ENCODE results near the gene AMD1. TPM values are rescaled to one million over a fixed set of nuclear protein-coding genes. Genes with fewer than 3 reads are reported as not detected.

Gene AMD1
- total RNA-seq, 4 donors from 2014 or later = 75.8 to 121 (median 101) TPM

DNA sequence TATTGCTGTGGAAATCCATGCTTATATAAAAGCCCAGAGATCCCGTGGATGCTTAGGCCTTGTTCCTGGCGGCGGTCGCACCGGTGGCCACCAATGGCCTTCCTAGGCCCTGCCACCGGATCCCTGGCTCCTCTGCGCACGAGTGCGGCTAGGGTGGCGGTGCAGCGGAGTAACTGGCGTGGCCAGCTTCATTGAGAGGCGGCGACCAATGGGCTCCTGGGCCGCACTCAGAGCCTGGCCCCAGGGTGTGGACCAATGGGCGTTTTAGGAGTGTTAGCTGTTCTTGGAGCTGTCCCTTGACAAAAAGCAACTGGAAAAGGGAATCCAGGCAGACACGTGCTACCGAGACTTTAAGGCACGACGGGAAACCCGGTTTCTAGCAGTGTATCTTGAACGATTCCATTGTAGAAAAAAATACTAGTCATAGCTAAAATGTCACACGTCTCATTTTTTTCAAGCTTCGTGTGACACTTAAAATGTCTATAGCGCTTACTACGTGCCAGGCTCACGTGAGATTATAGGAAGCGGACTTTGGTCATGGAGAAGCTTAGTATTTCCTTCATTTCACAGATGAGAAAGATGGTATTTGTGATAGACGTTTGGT lies 1.7 kb downstream of the AMD1 start:
- peak; percentile 82 to 85 for DNase-seq
- intact Hi-C loops (cut with DNase I; ENCODE audit: low total_unique reads) = loop anchor here (10.0 kb wide), 1 partner anchor 61 kb away; the partner anchor contains the start of gene CDK19
- Histone ChIP-seq H3K4me3 (peak overlapping the region; percentile 84 to 93), H3K27ac (peak overlapping the region; percentile 85 to 93), H3K9me3 (no peaks in the 10 kb centered on the region), H3K36me3 (no peaks in the 10 kb centered on the region), H3K27me3 (no peaks in the 10 kb centered on the region), H3K4me1 (peaks cover 10 to 11% of the 10 kb centered on the region in 2 donors)
- TF ChIP-seq, protein P1, sequence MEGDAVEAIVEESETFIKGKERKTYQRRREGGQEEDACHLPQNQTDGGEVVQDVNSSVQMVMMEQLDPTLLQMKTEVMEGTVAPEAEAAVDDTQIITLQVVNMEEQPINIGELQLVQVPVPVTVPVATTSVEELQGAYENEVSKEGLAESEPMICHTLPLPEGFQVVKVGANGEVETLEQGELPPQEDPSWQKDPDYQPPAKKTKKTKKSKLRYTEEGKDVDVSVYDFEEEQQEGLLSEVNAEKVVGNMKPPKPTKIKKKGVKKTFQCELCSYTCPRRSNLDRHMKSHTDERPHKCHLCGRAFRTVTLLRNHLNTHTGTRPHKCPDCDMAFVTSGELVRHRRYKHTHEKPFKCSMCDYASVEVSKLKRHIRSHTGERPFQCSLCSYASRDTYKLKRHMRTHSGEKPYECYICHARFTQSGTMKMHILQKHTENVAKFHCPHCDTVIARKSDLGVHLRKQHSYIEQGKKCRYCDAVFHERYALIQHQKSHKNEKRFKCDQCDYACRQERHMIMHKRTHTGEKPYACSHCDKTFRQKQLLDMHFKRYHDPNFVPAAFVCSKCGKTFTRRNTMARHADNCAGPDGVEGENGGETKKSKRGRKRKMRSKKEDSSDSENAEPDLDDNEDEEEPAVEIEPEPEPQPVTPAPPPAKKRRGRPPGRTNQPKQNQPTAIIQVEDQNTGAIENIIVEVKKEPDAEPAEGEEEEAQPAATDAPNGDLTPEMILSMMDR (IDR thresholded peaks at IDR 0.05) = no peak
- peak; percentile 75 to 78 for TF ChIP-seq POLR2A (IDR thresholded peaks at IDR 0.05)

DNA sequence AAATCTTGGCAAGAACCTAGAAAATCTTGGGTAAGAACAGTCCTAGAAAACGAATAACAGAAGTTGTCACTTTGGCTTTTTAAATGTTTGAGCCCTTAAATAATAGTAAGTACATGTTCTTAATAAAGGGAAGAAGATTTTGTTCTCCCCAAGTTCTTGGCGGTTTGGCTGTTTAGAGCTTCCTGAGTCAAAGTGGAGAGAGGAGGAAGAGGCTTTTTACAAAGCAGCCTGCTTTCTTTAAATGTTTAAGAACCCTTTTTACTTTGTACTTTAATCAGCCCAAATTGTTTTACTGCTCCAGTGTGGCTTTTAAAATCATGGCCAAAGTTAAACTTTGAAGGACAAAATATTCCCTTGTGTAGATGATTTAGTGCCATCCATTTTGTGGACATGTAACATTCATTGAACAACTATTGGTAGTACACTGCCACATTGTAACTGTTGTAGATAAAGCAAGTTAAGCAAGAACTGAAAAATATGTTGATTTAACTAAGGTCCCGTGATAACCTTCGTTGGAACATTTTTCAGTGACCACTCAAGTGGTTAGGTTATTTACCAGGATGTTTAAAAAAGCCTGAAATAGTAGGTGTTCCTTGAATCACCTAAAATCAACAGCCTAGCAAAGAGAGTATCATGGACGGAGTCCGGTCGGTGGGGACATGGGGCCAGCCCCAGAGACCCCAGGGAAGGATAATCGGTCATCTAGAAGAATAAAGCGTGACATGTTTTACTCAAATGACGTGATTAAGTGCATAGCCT lies 2.4 kb downstream of the AMD1 start:
- peak overlapping the region; percentile 85 to 93 for H3K27ac ChIP-seq

DNA sequence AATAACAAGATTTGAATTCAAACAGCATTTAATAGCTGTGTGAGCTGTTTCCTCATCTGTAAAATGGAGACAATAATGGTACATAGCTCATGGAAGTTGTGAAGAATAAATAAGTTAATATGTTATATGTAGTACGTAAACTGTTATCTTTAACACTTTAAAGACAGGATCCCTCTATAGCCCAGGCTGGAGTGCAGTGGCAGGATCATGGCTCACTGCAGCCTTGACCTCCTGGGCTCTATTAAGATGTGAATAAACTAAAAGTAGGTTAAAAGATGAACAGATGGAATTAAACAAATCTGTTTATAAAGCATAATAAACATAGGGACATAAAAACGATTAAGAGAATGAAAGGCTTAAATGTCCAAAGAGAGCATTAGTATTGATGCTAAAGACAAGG lies 3.0 kb downstream of the AMD1 start:
- Histone ChIP-seq H3K27me3 (no peaks in the 10 kb centered on the region), H3K4me3 (no peak overlapping the region), H3K27ac (no peak overlapping the region), H3K36me3 (no peaks in the 10 kb centered on the region), H3K4me1 (peaks cover 10 to 11% of the 10 kb centered on the region in 2 donors), H3K9me3 (no peaks in the 10 kb centered on the region)
- intact Hi-C loops (cut with DNase I; ENCODE audit: low total_unique reads) = loop anchor here (10.0 kb wide), 1 partner anchor 63 kb away; the partner anchor contains the start of gene CDK19
- TF ChIP-seq, protein P1 (IDR thresholded peaks at IDR 0.05) = no peak
- TF ChIP-seq POLR2A (IDR thresholded peaks at IDR 0.05) = no peak
- DNase-seq = no peak

More for the DNA sequence above, 2.4 kb downstream of the AMD1 start:
- intact Hi-C loops (cut with DNase I; ENCODE audit: low total_unique reads) = loop anchor here (10.0 kb wide), 1 partner anchor 62 kb away; the partner anchor contains the start of gene CDK19
- Histone ChIP-seq H3K4me1 (peaks cover 10 to 11% of the 10 kb centered on the region in 2 donors), H3K27me3 (no peaks in the 10 kb centered on the region), H3K4me3 (peak overlapping the region; percentile 84 to 93), H3K9me3 (no peaks in the 10 kb centered on the region), H3K36me3 (no peaks in the 10 kb centered on the region)
- DNase-seq = no peak
- TF ChIP-seq, protein P1 (IDR thresholded peaks at IDR 0.05) = no peak
- TF ChIP-seq POLR2A (IDR thresholded peaks at IDR 0.05) = no peak

DNA sequence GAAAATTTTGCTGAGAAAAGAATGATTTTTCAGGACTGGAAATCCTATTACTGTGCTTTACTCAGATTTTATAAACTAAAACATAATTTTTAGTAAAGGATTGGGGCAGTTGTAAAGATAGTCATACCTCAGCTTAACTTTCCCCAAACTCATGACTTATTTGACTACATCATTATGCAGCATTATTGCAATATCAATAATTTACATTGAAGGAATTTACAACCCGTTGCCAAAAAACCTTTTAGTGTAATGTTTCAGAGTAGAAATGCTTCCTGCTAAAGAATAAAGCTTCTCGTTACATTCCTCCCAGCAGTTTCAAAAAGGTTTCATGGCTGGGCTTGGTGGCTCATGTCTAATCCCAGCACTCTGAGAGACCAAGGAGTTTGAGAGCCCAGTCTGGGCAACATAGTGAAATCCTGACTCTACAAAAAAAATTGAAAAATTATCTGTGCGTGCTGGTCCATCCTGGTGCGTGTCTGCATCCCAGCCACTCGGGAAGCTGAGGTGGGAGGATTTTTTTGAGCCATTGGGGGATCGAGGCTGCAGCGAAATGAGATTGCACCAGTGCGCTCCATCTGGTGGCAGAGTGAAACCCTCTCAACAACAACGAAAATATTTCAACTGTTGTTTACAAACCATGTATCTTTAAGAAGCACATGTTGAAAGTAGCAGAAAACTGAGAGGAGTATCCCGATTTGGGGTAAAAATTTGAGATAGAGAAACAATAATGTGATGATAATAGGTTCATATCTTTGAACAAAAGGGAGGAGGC lies 4.4 kb downstream of the AMD1 start:
- Histone ChIP-seq H3K27ac (no peak overlapping the region), H3K4me3 (no peak overlapping the region)

More for the DNA sequence above, 4.4 kb downstream of the AMD1 start:
- peaks cover 6 to 11% of the 10 kb centered on the region in 2 donors for H3K4me1 ChIP-seq
- no peaks in the 10 kb centered on the region for H3K9me3 ChIP-seq
- no peaks in the 10 kb centered on the region for H3K36me3 ChIP-seq
- H3K27me3 ChIP-seq = no peaks in the 10 kb centered on the region
- intact Hi-C loops (cut with DNase I; ENCODE audit: low total_unique reads) = loop anchor here (10.0 kb wide), 1 partner anchor 64 kb away; the partner anchor contains the start of gene CDK19
- no peak for DNase-seq
- TF ChIP-seq POLR2A (IDR thresholded peaks at IDR 0.05) = no peak
- TF ChIP-seq, protein P1 (IDR thresholded peaks at IDR 0.05) = peak in 3 of 4 experiments; percentile 16 to 49 (median 38)

Measured in uterus (tissue), 4 donors.